ENCODE measurements around the gene C16orf54.
"Not testable (repeated sequence)": the region's sequence is repeated elsewhere in the genome, so short reads cannot be mapped to it uniquely, and the experiment has no call there.

DNA sequence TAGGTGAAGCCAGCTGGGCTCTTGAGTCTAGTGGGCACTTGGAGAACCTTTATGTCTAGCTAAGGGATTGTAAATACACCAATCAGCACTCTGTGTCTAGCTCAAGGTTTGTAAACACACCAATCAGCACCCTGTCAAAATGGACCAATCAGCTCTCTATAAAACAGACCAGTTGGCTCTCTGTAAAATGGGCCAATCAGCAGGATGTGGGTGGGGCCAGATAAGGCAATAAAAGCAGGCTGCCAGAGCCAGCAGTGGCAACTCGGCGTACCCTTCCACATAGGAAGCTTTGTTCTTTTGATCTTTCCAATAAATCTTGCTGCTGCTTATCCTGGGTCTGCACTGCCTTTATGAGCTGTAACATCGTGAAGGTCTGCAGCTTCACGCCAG lies 3.0 kb upstream of the C16orf54 start:
- TF ChIP-seq, protein P1, sequence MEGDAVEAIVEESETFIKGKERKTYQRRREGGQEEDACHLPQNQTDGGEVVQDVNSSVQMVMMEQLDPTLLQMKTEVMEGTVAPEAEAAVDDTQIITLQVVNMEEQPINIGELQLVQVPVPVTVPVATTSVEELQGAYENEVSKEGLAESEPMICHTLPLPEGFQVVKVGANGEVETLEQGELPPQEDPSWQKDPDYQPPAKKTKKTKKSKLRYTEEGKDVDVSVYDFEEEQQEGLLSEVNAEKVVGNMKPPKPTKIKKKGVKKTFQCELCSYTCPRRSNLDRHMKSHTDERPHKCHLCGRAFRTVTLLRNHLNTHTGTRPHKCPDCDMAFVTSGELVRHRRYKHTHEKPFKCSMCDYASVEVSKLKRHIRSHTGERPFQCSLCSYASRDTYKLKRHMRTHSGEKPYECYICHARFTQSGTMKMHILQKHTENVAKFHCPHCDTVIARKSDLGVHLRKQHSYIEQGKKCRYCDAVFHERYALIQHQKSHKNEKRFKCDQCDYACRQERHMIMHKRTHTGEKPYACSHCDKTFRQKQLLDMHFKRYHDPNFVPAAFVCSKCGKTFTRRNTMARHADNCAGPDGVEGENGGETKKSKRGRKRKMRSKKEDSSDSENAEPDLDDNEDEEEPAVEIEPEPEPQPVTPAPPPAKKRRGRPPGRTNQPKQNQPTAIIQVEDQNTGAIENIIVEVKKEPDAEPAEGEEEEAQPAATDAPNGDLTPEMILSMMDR (IDR thresholded peaks at IDR 0.05), result not testable (repeated sequence)
- TF ChIP-seq POLR2A (IDR thresholded peaks at IDR 0.05), result not testable (repeated sequence)

All from lower leg skin (tissue), 3 donors.